Liver (tissue), 3 donors: Measurements from ENCODE around the gene MAP1LC3B.

ENCODE experiments used
- EGR1 ChIP-seq, 2 donors: IDR thresholded peaks; 2 replicates each; pipeline ENCODE4 v1.6.1; 2016 to 2018; ENCODE audit warnings: antibody characterized with exemption in 2 of 2, low read depth in 2 of 2
- GABPA ChIP-seq, 2 donors: IDR thresholded peaks in 1 of 2; conservative IDR thresholded peaks in 1 of 2; 2 replicates each; pipeline ENCODE4 v1.6.1; 2016; ENCODE audit warnings: antibody characterized with exemption in 2 of 2, mild to moderate bottlenecking in 1 of 2, moderate library complexity in 1 of 2
- JUND ChIP-seq, 2 donors: IDR thresholded peaks; 2 replicates each; pipeline ENCODE4 v1.6.1; 2016; ENCODE audit warnings: antibody characterized with exemption in 2 of 2
- NR2F2 ChIP-seq: IDR thresholded peaks from 2 replicates; pipeline ENCODE4 v1.6.1; 2016; ENCODE audit warnings: antibody characterized with exemption
- RAD21 ChIP-seq, 2 donors: IDR thresholded peaks; 2 replicates each; pipeline ENCODE4 v1.6.1; 2016; ENCODE audit warnings: antibody characterized with exemption in 2 of 2, mild to moderate bottlenecking in 2 of 2
- YY1 ChIP-seq: IDR thresholded peaks from 2 replicates; pipeline ENCODE4 v1.6.1; 2016; ENCODE audit warnings: antibody characterized with exemption, mild to moderate bottlenecking
- TF ChIP-seq, protein P1 (sequence below): fragments of 150-350 bp; IDR thresholded peaks from 2 replicates; pipeline ENCODE4 v1.5.1; 2017; ENCODE audit warnings: improper control_type of control experiment, low read depth, low read length; ENCODE audit not compliant: missing input control
- TF ChIP-seq, protein P2 (sequence below): IDR thresholded peaks from 2 replicates; pipeline ENCODE4 v1.6.1; 2016; ENCODE audit warnings: antibody characterized with exemption
- TF ChIP-seq, protein P3 (sequence below): IDR thresholded peaks from 2 replicates; pipeline ENCODE4 v1.6.1; 2016; ENCODE audit warnings: antibody characterized with exemption, mild to moderate bottlenecking
- TF ChIP-seq, protein P4 (sequence below): IDR thresholded peaks from 2 replicates; pipeline ENCODE4 v1.6.1; 2016; ENCODE audit warnings: antibody characterized with exemption
- donor health status: healthy.
- donor health status: healthy.

DNA sequence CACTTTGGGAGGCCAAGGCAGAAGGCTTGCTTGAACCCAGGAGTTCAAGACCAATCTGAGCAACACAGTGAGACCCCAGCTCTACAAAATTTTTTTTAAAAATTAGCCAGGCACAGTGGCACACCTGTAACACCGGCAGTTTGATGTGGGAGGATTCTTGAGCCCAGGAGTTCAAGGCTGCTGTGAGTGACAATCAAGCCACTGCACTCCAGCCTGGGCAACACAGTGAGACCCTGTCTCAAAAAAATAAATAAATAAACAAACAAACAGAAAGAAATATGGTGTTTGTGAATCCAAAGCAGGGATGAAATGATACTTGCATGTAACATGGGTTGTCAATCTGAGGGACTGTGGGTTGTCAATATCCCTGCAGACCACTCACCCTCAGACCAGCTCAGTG, 25.2 kb upstream of the MAP1LC3B start:
- TF ChIP-seq YY1: no peak
- TF ChIP-seq, protein P1, sequence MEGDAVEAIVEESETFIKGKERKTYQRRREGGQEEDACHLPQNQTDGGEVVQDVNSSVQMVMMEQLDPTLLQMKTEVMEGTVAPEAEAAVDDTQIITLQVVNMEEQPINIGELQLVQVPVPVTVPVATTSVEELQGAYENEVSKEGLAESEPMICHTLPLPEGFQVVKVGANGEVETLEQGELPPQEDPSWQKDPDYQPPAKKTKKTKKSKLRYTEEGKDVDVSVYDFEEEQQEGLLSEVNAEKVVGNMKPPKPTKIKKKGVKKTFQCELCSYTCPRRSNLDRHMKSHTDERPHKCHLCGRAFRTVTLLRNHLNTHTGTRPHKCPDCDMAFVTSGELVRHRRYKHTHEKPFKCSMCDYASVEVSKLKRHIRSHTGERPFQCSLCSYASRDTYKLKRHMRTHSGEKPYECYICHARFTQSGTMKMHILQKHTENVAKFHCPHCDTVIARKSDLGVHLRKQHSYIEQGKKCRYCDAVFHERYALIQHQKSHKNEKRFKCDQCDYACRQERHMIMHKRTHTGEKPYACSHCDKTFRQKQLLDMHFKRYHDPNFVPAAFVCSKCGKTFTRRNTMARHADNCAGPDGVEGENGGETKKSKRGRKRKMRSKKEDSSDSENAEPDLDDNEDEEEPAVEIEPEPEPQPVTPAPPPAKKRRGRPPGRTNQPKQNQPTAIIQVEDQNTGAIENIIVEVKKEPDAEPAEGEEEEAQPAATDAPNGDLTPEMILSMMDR: no peak
- TF ChIP-seq, protein P2, sequence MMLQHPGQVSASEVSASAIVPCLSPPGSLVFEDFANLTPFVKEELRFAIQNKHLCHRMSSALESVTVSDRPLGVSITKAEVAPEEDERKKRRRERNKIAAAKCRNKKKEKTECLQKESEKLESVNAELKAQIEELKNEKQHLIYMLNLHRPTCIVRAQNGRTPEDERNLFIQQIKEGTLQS: no peak
- TF ChIP-seq, protein P3, sequence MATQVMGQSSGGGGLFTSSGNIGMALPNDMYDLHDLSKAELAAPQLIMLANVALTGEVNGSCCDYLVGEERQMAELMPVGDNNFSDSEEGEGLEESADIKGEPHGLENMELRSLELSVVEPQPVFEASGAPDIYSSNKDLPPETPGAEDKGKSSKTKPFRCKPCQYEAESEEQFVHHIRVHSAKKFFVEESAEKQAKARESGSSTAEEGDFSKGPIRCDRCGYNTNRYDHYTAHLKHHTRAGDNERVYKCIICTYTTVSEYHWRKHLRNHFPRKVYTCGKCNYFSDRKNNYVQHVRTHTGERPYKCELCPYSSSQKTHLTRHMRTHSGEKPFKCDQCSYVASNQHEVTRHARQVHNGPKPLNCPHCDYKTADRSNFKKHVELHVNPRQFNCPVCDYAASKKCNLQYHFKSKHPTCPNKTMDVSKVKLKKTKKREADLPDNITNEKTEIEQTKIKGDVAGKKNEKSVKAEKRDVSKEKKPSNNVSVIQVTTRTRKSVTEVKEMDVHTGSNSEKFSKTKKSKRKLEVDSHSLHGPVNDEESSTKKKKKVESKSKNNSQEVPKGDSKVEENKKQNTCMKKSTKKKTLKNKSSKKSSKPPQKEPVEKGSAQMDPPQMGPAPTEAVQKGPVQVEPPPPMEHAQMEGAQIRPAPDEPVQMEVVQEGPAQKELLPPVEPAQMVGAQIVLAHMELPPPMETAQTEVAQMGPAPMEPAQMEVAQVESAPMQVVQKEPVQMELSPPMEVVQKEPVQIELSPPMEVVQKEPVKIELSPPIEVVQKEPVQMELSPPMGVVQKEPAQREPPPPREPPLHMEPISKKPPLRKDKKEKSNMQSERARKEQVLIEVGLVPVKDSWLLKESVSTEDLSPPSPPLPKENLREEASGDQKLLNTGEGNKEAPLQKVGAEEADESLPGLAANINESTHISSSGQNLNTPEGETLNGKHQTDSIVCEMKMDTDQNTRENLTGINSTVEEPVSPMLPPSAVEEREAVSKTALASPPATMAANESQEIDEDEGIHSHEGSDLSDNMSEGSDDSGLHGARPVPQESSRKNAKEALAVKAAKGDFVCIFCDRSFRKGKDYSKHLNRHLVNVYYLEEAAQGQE: no peak
- TF ChIP-seq NR2F2: no peak
- TF ChIP-seq JUND (IDR thresholded peaks at IDR 0.05): no peak
- TF ChIP-seq RAD21 (IDR thresholded peaks at IDR 0.05): no peak
- no peak for TF ChIP-seq GABPA (IDR thresholded peaks at IDR 0.05 in 1 of 2, conservative IDR thresholded peaks at IDR 0.05 in 1 of 2)
- no peak for TF ChIP-seq EGR1 (IDR thresholded peaks at IDR 0.05; ENCODE audit: low read depth in 2 of 2)
- TF ChIP-seq, protein P4, sequence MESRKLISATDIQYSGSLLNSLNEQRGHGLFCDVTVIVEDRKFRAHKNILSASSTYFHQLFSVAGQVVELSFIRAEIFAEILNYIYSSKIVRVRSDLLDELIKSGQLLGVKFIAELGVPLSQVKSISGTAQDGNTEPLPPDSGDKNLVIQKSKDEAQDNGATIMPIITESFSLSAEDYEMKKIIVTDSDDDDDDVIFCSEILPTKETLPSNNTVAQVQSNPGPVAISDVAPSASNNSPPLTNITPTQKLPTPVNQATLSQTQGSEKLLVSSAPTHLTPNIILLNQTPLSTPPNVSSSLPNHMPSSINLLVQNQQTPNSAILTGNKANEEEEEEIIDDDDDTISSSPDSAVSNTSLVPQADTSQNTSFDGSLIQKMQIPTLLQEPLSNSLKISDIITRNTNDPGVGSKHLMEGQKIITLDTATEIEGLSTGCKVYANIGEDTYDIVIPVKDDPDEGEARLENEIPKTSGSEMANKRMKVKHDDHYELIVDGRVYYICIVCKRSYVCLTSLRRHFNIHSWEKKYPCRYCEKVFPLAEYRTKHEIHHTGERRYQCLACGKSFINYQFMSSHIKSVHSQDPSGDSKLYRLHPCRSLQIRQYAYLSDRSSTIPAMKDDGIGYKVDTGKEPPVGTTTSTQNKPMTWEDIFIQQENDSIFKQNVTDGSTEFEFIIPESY: no peak
